Left kidney (tissue), 2 donors: Measurements from ENCODE around the gene FNDC3B. TPM values are rescaled to one million over a fixed set of nuclear protein-coding genes. Genes with fewer than 3 reads are reported as not detected.

ENCODE experiments used
- DNase-seq: peaks from one replicate; pipeline ENCODE4 v3.0.0-alpha.2; 2013
- polyA plus RNA-seq: library from polyadenylated mRNA; unstranded; fragments of 120-200 nt; gene quantifications from one replicate; pipeline ENCODE4 v1.2.1, GENCODE V29; 2013; ENCODE audit not compliant: insufficient read length

Gene FNDC3B
- polyA plus RNA-seq, 1 donor, result 62.2 TPM

- no peak for DNase-seq
Observed at GRCh38 chr3:172311217-172311616, 271.8 kb downstream of the FNDC3B start.

DNA sequence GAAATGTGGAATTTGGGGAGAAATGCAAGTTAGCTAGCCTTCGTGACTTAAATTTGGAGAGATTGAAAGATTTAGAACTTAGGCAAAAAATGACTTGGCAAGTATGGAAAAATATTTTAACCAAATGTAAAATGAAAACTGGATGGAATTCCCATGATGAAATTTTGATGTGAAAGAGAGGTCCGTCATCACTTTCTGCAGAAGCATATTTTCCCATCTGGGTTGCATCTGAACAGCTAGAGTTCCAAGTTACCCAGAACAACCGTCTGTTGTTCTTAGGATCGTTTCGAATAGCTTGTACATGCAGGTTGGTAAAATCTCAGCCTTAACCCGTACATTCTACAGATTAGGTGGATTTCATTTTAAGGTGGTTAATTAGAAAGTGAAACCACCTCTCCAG lies 272.6 kb downstream of the FNDC3B start:
- DNase-seq, result no peak

DNA sequence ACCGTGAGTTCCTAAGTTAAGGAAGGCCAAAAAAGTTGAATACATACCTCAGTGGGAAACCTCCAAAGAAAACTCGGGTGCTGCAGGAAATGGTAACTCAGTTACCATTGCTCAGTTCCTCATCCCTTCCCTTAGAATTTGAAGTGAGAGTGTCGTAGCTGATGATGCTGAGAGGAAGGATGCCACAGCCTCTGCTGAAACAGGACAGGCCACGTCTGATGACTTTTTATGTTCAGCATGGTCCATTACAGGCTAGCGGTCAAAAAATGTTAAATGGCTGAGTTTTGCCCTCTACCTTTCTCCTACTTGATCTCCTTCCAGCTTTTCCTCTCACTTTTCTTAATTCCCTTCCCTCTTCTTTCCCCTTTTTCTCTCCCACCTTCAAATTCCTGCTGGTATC lies 273.3 kb downstream of the FNDC3B start:
- no peak for DNase-seq

DNA sequence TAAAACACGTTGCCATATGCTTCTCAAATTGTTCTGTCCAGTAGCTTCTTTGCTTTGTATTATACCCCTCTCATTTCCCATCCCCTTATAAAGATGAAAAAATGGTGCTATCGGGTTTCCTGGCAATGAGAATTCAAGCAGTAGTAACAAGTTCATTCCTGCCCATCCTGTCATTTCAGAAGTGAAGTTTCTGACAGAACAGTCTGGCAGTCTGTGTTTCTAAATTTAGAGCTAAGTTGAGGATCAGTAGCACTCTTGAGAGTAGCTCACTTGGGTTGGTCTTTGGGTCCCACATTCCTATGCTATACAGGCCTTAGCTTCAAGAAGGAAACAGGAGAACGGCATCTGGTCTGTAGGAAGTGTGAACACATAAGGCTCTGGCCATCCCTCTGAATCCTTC lies 274.3 kb downstream of the FNDC3B start:
- DNase-seq, result no peak

DNA sequence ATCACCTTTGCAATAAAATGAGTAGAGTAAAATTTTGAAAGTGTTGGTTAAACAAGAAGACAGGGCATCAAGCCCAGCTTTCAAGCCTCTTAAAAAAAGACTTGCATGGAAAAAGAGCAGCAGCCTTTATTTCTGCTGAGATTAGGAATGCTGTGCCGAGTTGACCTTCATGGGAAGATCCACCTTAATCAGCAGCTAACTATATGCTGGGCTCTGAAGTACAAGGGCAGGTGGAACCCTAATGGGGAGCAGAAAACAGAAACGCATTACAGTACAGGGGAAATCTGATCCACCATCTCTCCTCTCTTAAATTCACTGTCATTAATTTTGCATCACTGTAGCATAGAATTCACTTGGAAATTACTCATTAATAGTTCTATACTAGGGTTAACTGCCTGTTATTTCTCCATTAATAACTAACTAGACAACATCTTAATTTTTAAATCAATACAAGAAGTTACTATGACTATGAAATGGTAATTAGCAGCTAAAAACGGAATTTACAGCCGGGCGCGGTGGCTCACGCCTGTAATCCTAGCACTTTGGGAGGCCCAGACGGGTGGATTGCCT lies 275.3 kb downstream of the FNDC3B start:
- no peak for DNase-seq

DNA sequence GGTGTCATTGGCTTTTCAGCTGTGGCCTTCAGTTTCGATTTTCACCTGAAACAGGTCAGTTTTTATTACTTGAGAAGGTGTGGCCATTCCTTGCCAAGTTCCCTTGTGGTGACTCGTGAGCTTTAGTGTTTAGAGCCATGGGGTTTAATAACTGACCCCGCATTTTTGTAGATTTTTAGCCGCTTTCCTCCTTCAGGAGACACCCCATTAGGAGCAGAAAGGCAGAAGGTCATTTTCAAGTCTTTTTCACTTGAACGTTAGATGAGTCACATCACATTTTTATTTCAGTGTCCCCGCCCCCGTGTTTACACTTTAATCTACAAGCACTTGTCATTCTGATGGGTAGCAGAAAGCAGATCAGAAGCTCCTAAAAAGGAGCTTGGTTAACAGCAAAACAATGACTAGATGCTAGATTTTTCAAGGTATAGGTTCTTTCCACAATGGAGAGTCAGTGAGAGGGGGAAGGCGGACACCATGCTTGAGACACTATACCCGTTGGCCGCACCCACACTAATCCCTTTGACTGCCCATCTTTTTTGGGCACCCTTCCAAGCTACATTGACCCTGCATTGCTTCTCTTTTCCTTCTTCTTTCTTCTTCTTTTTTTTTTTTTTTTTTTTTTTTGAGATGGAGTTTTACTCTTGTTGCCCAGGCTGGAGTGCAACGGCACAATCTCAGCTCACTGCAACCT lies 276.2 kb downstream of the FNDC3B start:
- no peak for DNase-seq

DNA sequence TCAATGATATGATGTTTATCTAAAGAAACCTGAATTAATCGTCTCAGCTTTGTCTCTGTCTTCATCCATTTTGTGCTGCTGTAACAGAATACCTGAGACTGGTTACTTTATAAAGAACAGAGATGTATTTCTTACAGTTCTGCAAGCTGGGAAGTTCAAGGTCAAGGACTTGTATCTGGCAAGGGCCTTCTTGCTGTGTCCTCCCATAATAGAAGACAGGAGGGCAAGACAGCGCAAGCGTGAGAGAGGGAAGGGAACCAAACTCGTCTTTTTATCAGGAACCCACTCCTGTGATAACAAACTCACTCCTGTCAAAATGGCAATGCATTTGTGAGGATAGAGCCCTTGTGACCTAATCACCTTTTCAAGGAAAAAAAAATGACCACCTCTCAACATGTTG lies 277.4 kb downstream of the FNDC3B start:
- DNase-seq, result no peak

- no peak for DNase-seq
Observed at GRCh38 chr3:172317481-172317880, 278.1 kb downstream of the FNDC3B start.

DNA sequence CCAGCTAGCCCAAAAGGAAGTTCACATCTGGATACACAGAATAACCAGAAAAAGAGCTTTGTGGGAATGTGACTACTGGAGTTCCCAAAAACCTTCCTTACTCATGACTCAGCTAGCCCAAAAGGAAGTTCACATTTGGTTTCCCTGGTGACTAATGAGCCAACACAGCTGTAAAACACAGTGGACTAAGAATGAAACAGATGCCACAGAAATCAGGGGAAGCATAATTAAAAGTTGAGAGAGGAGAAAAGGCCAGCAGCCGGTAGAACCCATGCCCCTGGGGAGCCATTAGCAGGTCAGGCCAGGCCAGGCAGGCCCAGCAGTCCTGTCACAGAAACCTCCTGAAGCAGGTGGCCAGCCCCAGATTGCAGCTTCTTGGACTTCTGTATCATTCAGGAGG lies 278.6 kb downstream of the FNDC3B start:
- peak; percentile 49 for DNase-seq

DNA sequence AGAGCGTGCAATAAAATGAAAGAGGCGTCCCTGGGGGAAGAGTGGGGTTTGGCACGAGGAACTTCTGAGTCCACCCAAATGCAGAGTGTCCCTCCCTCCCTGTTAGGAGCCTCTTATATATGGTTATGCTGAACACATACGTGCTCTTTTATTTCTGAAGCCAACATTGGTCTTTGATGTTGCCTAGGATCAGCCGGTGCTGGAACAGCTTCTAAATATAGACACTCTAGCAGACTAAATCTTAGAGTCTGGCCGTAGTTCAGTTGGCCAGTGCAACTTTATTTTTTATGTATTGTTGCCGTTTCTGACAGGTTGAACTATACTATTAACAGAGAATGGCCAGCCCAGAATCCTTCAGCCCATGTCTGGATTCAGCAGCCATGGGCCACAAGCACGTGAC lies 280.2 kb downstream of the FNDC3B start:
- DNase-seq, result no peak

- DNase-seq, result no peak
Observed at GRCh38 chr3:172320468-172320867, 281.1 kb downstream of the FNDC3B start.

DNA sequence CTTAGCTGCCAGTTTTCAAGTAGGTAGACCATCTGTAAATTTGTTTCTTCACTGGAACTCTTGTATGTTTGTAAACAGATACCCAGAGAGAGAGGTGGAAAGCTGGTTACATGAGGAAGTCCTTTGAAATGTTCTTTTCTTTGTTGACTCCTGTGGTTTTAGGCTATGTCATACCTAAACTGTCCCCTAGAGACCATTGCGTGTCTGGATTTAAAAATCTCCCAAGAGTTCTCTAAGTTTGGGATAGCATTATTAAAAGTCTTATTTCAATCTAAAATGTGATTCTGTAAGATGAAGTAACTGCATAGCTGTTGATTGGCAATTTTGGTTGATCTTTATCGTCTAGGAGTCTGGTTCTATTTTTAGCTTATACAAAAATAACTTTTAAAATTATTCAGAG lies 281.7 kb downstream of the FNDC3B start:
- DNase-seq, result no peak

- DNase-seq, result no peak
Observed at GRCh38 chr3:172323894-172324610, 284.7 kb downstream of the FNDC3B start.

- DNase-seq, result no peak
Observed at GRCh38 chr3:172324611-172325203, 285.3 kb downstream of the FNDC3B start.

DNA sequence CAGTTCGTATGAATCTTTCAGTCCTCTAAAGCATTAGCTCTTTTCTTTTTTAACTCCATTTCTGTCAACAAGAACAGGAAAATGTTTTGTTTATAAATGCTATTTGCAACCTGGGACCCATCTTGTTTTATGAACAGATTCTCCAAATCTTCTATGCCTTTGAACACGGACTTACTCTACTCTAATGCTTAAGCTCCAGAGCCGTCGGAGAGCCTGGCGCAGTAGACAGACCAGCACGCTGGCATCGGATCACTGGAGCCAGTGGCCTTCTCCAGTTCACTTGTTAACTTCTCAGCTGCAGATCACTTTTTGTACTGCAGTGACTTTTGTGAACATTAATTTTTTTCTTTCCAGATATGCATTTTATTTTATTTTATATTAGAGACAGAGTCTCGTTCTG lies 286.1 kb downstream of the FNDC3B start:
- DNase-seq, result no peak

DNA sequence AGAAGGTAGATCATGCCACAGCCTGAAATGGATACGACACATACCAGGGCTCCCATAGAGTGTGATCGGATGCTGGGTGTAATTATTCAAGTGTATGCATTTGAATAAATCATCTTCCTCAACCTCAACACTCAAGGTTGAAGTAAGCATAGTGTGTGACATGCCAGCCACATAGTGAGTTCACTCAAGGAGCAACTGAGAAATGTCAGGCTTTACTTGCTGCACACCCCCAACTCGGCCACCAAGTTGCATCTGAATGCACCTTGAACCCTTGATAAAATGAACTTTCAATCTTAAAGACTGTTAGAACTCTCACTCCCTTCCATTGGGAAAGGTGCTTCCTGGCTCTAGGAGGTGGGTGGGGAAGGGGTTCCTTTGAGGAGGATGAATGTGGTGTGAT lies 287.6 kb downstream of the FNDC3B start:
- DNase-seq, result no peak

- DNase-seq, result no peak
Observed at GRCh38 chr3:172328282-172328681, 288.9 kb downstream of the FNDC3B start.

DNA sequence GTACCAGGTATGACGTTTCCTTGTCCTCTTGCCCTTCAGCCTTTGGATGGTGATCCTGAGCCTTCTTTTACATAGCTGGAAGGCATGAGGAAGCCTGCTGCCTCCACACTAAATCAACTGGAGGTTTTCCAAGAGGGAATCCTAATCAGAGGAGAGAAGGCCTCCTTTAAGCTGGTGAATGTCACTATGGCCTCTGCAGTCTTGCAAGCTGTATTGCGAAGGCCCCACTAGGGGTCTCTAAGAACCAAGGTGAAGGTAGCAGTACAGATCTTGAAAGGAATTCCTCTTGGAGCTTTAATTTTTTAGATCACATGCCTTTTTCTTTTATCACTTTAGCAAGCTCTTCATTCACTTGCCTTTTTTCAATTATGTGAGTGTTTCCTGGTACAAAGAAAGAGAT lies 289.7 kb downstream of the FNDC3B start:
- DNase-seq, result no peak

- no peak for DNase-seq
Observed at GRCh38 chr3:172330413-172330812, 291.0 kb downstream of the FNDC3B start.

DNA sequence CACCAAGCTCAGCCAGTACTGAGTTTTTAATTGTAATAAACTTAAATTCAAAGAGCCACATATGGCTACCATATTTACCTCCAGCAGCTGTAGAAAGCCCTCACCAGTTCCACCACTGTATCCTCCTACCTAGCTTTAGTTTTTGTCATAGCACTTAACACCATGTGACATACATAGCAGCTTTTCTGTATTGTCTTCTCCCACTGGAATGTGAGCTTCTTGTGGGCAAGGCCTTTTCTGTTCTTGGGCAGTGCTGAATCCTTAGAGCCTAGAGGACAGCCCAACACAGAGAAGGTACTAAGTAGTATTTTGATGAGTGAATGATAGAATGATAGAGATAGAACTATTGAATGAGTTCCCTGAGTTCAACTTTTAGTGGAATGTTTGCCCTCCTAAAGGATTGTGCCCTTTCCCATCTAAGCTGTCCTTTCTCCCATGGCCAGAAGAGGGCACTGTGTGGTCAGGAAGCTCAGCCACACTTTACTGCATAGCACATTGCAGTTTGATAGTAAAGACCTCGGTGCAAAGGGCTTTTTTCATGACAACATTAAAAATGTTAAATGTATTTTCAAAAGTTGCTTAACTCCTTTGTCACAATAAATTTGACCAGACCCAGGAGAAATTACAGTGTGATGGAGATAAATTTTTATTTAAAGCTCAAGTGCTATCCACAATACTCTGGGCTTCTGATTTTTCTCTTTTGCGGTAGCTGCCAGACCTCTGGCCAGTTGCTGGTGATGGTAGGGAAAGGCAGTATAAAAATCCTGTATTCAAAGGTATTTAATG lies 293.1 kb downstream of the FNDC3B start:
- DNase-seq, result peak; percentile 68

- no peak for DNase-seq
Observed at GRCh38 chr3:172333042-172333377, 293.6 kb downstream of the FNDC3B start.

DNA sequence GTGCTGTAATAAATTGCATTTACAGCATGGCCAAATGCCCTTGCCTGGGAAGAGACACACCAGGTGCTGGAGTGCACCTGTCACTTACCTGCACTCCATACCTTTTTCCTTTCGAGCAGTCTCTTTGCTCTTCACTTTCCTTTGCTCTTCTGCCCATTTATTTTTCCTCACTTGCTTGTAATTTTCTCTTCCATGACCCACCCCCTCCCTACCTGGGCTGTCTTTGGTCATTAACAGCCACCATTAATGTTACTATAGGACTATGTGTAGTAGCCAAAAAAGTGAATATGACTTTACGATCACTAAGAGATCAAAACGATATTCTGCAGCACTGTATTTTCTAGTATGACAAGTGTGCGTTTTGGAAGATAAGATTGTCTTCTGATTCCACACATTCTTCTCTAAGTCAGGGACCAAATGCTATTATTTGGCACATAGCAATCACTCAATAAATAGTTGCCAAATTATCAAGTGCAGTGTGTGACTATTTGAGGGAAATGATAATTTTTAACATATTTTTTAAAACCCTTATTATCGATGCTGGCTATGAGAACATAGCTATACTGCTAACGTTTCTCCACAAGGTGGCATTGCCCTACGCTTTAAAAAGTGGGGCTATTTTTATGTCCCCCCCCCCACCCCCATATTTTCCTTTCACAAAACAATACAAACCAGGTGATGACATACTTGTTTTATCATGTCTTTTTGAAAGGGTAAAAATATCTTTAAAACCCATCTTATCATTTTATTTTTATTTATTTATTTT lies 294.5 kb downstream of the FNDC3B start:
- no peak for DNase-seq
